HG02840 (cell line): ENCODE measurements around the gene ZNF511.
"Not testable (repeated sequence)": the region's sequence is repeated elsewhere in the genome, so short reads cannot be mapped to it uniquely, and the experiment has no call there.

Experiments used
- ATAC-seq: cut with Tn5 transposase; IDR thresholded peaks from one replicate; pipeline ENCODE4 v1.9.1; 2021; ENCODE audit warnings: mild to moderate bottlenecking, moderate library complexity, moderate number of reproducible peaks; ENCODE audit not compliant: unreplicated experiment, low FRiP score

The ZNF511 gene, protein sequence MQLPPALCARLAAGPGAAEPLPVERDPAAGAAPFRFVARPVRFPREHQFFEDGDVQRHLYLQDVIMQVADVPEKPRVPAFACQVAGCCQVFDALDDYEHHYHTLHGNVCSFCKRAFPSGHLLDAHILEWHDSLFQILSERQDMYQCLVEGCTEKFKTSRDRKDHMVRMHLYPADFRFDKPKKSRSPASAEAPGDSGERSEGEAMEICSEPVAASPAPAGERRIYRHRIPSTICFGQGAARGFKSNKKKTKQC

GRCh38 chr10:133308421-133309099 is at the start of gene ZNF511, which contains the start of gene TUBGCP2:
ZNF511 (plus strand) TSS chr10:133308914; CDS start chr10:133308944, 30 bp downstream.
TUBGCP2 (minus strand) TSS chr10:133308872; CDS start chr10:133302941, 5,931 bp downstream.
- ATAC-seq, result peak; percentile 75

GRCh38 chr10:133259602-133259989 is 49.1 kb upstream of the ZNF511 start:
- ATAC-seq, result no peak

GRCh38 chr10:133260895-133261725 is 47.6 kb upstream of the ZNF511 start:
- peak; percentile 39 for ATAC-seq

GRCh38 chr10:133261726-133262325 is 46.9 kb upstream of the ZNF511 start:
- ATAC-seq, result peak; percentile 47

DNA sequence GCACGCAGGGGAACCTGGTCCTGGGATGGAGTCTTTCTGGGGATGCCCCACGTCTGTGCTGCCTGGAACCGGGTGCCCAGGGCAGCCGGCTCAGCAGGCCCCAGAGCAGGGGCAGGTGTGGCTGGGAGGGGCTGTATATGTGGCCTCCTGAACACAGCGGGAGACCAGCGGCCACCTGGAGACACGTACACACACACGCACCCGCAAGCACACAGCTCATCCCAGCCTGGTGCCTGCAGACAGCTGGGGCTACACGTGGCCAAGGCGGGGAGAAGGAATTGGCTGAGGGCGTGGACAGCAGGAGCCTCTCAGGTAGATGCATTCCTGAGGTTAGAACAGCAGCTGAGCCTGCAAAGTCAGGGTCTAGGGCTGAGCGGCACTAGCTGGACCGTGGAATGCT is 46.0 kb upstream of the ZNF511 start:
- no peak for ATAC-seq

- ATAC-seq, result no peak
Observed at GRCh38 chr10:133263674-133264073, 45.0 kb upstream of the ZNF511 start.

DNA sequence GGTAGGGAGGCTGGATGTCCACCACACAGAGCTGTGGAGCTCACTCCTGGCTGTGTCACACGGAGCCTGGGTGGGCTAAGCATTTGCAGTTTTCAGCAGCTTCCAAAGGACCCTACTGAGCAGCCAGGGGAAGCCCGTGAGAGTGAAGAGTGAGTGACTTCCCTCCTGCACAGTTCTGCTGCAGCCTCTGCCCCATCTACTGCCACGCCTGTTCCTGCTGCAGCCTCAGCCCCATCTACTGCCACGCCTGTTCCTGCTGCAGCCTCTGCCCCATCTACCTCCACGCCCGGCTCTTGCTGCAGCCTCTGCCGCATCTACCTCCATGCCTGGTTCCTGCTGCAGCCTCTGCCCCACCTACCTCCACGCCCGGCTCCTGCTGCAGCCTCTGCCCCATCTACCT is 44.3 kb upstream of the ZNF511 start:
- ATAC-seq, result no peak

DNA sequence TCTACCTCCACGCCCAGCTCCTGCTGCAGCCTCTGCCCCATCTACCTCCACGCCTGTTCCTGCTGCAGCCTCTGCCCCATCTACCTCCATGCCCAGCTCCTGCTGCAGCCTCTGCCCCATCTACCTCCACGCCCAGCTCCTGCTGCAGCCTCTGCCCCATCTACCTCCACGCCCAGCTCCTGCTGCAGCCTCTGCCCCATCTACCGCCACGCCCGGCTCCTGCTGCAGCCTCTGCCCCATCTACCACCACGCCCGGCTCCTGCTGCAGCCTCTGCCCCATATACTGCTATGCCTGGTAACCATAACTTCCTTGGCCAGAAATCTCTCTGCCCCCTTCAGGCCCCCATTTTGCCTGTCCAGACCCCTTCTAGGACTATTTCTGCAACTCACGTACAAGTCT is 43.7 kb upstream of the ZNF511 start:
- not testable (repeated sequence) for ATAC-seq

- no peak for ATAC-seq
Observed at GRCh38 chr10:133266056-133266795, 42.5 kb upstream of the ZNF511 start.

DNA sequence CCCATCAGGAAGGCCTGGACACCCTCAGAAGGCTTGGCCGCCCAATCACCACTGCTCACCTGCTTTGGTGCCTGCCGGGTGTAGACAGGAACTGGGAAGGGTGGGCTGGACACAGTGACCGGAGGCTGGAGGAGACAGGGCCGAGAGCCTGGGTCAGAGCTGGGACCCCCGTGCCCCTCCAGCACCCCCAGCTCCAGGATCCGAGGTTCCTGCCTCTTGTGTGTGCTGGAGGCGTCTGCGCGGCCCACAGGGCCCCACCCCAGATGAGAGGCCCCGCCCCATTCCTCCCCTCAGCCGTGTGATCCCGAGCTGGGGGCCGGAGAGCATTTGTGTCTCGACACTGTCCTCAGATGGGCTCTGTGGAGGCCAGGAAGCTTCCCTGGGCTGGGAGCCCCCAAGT is 41.4 kb upstream of the ZNF511 start:
- no peak for ATAC-seq

DNA sequence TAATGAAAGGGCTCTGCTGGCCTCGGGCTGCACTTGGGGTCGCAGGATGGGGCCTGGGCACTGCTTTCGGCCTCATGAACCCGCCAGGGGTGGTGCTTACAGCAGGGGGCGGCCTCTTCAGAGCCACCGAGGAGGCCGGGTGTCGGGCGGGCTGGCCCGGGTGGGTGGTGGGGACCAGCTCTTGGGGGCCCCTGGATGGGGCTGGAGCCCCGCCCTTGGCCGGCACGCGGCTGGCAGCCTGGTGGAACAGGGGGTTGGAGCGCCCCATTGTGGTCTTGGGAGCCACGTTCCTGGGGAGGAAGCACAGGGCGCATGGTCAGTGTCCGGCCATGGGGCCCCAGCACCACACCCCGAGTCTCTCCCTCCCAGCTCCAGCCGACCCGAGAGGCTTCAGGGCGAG is 40.9 kb upstream of the ZNF511 start:
- no peak for ATAC-seq

DNA sequence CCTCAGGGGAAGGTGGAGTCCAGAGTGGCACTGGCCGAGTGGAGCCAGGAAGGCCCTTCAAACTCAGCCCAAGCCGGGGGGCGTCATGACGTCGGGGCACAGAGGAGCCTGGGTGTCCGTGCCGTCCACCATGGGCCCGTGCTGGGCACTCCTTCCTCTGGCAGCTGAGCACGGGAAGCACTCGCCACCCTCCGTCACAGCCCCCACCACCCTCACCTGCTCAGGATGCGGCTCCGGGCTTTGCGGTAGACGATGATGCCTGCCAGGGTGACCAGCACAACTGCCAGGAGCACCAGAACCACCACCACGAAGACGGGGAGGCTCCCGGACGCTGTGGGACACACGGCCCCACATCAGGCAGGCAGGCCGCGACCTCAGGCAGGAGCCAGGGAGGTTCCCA is 40.2 kb upstream of the ZNF511 start:
- ATAC-seq, result no peak

DNA sequence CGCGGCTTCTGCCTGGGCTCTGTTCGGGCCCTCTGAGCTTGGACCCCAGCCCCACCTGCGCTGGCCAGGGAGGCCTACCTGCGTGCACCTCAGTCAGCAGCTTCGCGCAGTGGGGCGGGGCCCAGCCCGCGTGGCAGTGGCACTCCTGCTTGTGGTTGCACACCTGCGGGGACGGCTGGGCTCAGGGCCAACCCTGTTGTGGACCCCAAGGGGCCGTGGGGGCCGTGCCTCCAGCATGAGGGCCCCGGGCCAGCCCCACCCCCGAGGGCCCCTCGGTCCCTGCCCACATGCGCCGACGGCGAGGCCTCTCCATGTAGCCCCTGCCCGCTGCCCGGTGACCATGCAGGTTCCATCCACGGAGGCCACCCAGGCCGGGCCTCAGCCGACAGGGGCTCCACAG is 39.3 kb upstream of the ZNF511 start:
- no peak for ATAC-seq

GRCh38 chr10:133270204-133270603 is 38.5 kb upstream of the ZNF511 start:
- ATAC-seq, result no peak

DNA sequence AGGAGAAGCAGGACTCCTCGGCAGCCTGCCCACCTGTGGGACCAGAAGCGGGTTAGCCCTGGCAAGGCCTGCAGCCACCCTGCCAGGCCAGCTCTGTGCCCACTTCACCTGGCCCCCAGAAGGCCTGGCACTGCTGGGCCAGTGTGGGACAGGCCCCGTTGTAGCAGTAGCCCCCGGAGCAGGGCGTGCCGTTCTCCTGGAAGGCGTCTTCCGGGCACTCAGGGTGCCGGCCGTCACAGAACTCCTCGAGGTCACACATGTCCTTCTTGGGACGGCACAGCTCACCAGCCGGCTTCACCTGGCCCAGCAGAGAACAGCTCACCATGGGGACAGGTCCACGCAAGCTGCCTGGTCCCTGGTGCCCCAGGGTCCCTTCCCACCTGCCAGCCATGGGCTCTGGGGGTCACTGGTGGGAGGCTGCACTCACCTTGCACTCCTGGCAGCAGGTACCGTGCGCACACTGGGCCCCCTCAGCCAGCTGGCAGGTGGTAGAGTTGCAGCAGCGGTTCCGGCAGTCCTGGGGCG is 37.9 kb upstream of the ZNF511 start:
- ATAC-seq, result no peak

GRCh38 chr10:133271521-133272300 is 37.0 kb upstream of the ZNF511 start:
- no peak for ATAC-seq

- ATAC-seq, result no peak
Observed at GRCh38 chr10:133272301-133272963, 36.3 kb upstream of the ZNF511 start.

- ATAC-seq, result no peak
Observed at GRCh38 chr10:133272964-133273420, 35.7 kb upstream of the ZNF511 start.
